GM21515 (cell line): ENCODE measurements around the gene CHURC1.
A peak's percentile ranks its signal among the peaks of the same experiment; 100 is the strongest.

Source experiments
- ATAC-seq: cut with Tn5 transposase; IDR thresholded peaks from one replicate; pipeline ENCODE4 v1.9.1; 2021; ENCODE audit not compliant: unreplicated experiment

CHURC1 gene

DNA sequence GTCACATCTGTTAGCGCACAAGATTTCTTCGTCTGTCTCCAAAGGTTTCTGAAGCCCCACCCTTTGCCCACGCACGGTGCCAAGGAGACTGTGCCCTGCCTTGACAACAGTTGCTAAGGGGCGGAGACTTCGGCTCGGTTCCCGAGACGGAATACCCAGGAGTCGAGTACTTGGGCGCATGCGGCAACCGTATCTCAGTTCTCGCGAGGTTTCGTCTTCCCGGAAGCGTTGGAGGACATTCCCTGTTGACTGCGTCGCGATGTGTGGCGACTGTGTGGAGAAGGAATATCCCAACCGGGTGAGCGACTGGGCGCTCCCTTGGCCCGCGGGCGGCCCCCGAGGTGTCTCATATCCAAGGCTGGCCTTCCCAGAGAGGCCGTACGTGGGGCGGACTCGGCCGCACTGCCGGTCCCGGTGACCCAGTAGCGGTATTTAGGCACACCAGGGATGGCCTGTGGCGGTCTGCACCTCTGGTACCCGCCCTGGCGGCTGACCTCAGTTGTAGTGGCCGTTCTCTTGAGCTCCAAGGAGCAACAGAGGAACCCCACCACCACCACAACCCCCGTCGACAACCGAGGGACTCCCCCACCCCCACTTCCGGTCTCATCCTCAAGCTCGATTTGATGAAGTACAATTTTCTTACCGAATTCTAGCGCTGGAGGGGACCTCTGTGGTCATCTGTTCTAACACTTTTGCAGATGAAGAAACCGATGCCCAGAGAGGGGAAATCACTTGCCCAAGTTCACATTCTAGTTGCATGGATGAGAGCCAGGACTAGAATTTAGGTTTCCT is at the start of gene CHURC1:
TSS of gene CHURC1 (plus strand) at position 219 of the 792 bp plus-strand sequence. CDS start at position 260, 41 bp downstream.
- ATAC-seq, result peak; percentile 95

DNA sequence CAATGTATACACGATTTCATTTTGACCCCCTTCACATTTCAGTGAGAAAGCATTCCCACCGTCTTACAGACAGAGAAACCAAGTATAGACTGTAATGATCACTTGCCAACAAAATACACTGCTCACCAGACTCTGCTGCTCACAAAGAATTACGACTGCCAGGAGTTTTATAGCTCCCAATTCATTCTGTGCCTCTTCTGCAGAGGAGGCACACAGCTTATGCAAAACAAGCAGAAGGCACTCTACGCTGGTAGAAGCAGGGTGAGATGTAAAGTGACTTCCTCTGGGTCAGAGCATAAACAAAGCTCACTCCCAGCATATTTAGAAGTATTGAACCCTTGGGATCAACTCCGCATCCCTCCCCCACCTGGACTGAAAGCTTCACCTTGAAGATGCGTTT is 49.1 kb upstream of the CHURC1 start:
- no peak for ATAC-seq

DNA sequence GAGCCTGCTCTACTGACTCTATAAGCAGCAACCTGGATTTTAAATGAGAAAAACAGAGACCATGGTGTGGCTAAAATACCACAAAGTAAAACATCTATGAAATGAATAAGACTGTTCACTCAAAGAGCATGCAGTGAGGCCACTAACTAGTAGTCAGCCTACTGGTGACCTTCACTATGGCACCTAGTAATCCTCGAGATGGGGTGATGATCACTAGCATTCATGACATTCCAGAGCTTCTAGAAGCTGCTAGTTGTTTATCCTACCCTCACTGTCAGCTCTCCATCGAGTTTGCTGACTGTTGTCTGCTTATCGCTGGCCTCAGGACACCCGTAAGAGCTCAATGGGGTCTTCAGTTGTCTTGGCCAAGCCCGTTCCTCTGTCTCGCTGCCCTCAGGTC is 48.3 kb upstream of the CHURC1 start:
- no peak for ATAC-seq

DNA sequence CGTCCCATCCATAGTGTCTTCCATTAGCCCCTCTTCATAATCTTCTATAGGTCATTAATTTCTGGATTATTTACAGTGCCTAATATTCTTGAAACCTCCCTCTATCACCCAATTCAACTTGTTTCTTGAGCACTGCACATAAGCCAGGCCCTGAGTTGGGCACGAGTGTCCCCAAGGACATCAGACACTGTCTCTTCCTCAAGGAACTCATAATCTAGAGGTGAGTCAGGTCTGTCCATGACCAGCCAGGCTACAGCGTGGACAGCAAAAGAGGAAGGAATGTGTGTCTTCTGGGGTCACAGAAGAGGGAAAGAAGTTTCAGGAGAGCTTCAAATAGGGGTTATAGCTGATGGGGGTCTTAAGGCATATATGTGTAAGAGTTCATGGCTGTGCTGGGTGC is 47.1 kb upstream of the CHURC1 start:
- ATAC-seq, result no peak

DNA sequence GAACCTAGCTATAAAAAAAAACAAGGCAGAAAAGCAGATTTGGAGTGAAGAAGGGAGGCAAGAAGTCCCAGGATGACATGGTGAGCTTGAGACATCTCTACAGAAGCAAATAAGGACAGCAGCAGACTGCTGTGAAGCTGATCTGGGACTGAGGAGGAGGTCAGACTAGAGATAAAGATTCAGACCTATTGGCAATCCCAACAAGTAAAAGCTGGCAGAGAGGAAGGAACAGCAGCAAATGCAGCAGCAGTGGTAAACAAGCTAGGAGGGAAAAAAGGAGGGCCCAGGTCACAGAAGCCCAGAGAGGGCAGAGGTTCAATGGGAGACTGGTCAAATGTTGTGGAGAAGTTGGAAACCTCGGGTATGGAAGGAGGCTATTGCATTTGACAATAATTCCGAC is 45.9 kb upstream of the CHURC1 start:
- no peak for ATAC-seq

DNA sequence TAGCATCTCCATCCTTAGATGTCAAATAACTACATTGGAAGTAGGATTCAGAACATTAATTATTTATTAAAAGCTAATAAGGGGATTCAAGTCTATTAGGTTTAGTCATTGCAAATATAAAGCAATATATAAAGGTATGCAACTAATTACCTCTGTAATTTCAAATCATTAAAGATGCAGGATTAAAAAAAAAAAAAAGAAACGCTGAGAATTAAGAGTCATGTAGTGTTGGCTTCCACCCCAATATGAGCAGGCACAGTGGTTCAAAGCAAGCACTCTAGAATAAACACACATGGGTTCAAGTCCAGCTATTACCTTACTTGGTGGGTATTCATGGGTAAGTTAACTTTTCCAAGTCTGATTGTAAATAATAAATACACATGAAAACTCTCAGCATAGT is 45.4 kb upstream of the CHURC1 start:
- no peak for ATAC-seq

DNA sequence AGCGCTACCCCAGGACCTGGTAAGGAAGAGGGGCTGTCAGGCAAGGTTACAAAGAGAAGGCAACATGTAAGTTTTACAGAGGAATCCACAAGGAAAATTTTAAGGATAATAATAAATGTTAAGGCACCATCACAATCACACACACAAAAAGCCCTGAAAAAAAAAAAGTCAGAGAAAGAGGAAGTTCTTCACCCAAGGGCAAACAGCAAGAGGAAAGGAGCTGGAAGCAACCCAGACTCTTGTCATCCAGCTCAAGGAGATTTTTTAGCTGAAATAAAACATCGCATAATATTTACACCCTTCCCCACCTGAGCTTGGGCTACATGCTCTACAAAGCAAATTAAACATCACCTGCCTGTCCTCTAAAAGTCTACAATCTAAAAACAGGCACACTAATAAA is 44.1 kb upstream of the CHURC1 start:
- ATAC-seq, result no peak

DNA sequence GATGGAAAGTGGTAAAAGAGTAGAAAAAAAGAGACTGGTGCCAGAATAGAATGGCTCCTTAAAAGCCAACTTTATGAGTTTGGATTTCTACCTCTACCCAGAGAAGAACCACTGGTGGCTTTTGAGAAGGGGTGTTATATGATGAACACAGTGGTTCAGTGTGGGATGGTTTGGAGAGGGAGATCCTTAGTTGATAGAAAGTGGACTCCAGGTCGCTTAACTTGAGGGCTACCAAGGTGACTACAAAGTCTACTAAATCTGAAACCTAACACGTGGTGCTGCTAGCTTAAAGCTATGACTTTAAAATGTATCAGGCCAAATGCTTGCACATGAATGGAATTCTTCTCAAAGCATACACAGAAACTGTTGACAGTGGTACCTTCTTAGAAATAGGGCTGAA is 42.9 kb upstream of the CHURC1 start:
- ATAC-seq, result no peak

DNA sequence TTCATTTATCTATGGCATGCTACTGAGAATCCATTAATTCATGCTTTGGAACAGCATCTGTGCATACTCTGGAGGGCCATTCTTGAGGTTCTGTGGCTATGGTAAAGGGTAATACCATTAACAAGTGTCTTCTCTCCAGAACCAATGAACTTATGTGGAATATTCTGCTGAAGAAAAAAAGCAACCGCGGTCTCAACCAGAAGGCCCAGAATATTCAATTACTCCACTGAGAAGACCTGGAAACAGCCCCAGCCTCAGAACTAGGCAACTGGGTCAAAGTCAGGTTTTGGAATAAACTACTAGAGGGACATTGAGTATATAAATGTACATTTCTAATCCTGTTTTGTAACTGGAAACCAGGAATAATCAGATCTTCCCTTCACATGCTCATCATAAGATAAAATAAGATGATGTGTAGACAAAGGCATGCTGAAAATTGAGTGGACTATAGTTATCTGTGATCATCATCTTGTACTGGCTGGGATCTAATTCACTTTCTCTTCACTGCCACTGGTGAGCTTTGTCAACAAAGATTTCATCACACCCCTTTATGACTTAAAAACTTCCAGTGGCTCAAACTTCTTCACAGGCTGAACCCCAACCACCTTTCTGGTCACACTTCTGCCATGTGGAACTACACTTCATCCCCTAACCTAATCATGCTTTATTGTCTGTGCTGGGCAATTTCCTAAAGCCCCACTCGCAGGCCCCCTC is 40.6 kb upstream of the CHURC1 start:
- no peak for ATAC-seq

DNA sequence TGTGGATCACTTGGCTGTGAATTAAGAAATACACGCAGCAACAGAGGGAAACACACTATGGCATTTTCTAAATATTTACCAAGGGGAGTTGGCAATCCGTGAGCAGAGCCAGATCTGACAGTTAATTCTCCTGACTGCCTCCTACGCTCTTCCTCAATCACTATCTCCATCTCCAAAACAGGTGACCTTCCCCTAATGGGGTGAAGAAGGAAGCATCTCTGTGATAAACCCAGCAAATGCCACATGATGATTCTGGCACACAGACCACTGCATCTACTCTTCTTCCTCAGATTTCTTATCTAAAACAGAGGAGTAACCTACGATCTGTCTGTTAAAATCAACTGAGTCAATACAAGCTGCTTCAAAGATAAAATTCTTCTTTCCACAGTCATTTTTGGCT is 38.9 kb upstream of the CHURC1 start:
- ATAC-seq, result no peak

DNA sequence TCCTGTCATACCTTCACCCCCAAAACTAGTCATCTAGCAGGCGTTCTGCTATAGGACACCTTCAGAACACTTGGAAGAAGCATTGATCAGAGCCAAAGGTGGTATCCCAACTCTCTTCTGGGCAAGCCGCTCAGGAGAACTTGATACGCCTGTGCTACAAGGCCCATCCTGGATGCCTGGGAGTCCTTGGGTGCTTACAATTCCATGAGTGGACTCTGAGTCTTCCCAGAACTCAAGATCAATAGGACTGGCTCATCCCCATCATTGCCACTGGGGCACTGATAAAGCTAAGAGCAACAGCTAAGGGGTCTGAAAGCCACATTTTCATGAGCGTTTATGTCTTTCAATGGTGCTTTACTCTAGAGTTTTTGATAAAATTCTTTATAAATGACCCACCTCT is 36.4 kb upstream of the CHURC1 start:
- no peak for ATAC-seq

DNA sequence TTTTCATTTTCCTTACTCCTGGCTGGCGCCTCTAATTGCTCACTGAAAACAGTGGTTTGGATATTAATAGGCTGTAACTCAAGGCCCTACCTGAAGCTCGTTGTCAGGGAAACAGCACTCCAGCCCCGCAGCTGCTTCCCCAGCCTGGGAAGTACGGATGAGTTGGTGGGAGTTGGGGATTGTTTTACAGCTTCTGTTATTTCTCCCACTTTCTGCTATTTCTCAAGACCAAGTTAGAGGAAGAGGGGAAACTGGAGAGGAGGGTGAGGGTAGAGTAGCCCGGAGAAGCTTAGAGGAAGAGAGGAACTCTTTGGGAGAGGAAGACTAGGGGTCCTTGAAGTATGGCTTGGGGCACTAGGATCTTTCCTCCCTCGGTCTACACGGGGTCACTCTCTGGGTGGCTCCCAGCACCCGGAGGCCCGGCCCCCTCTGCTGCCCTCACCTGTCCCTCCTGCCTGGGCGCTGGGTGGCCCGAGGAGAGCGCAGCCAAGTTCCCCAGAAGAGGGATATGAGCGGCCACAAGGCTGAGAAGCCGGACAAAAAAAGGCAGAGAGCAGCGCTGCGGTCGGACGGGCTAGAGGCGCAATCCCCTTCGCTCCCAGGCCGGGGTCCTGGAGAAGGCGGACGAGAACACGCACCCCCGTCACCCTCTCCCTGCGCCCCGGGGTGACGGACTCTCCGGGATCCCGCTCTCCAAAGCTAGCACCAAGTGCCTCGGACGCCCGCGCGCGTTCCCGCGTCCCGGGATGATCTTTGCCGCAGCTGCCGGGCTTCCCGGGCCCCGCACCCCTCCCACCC is 35.2 kb upstream of the CHURC1 start:
- ATAC-seq, result no peak

DNA sequence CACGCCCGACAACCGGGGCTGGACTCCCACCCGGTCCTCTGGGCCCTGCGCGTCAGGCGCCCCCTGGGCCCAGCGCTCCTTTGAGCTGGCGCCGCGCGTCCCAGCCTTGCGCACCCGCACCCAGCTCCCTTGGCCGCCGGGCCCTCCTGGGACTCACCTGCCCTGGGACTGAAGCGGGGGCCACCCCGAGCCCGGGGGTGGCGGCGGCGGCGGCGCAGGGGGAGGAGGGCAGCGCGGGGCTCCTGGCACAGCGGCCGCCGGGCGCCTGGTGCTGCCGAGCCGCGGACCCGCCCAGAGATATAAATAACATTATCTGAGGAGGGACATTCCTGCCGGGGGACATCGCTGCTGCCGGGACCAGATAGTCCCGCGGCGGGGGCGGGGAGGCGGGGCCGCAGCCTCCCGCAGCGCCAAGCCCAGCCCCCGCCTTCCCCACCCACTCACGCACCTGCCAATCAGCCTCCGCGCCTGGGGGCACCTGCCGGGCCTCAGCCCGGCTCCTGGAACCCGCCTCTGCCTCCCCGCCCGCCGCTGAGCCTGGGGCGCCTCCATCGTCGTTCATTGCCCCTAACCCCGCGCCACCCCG is 34.5 kb upstream of the CHURC1 start, which contains the start of gene SPTB:
TSS of gene SPTB (minus strand) at position 273 of the 586 bp plus-strand sequence. CDS start 56,813 bp downstream, outside the sequence.
- no peak for ATAC-seq

DNA sequence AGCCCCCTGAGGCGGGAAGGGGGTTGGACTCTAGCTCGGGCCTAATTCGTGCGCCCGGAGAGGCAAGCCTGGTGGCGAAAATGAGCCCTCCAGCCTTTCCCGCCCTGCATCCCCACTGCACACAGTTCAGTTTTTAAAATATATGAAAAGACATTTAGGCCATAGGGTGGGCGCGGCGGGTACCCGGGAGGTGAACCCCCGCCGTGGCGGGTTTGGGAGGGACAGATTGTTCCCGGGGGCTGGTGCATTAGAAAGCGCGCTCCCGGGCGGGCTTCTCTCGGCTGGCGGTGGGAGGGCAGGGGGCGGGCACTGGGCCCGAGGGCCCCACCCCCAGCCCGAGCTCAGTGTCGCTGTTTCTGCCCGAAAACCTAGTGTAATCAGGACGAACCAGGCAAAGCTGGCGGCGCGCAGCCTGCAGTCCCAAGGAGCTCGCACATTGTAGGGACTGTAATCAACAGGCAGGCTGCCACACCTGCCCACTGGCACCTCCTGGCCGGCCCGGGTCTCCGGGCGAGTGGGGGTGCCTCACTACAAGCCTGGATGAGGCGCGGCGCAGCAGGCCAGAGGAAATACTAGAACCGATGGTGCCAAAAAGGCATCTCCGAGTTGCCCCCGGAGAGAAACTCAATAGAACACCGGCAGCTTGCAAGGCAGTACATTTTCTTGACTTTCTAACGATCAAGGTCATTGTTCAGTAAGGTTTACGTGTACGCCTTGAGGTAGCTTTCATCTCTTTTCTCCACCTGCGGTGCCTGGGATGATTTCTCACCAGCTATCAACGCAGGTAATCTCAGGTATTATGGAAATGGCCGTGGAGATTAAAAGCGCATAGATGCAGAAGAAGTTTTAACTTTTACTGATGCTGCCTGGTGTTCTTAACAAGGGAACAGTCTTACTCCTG is 33.8 kb upstream of the CHURC1 start:
- no peak for ATAC-seq

DNA sequence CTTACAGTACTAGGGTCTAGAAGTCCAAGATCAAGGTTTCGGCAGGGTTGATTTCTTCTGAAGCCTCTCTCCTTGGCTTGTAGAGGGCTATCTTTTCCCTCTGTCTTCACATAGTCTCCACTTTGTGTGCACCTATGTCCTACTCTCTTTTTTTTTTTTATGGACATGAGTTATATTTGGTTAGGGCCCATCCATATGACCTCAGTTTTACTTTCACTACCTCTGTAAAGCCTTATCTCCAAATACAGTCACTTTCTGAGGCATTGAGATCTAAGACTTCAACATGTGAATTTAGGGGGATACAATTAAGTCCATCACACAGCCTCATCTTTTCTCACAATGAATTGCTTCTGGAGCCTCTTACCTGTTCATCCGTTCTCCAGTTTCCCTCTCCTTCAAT is 28.7 kb upstream of the CHURC1 start:
- ATAC-seq, result no peak

DNA sequence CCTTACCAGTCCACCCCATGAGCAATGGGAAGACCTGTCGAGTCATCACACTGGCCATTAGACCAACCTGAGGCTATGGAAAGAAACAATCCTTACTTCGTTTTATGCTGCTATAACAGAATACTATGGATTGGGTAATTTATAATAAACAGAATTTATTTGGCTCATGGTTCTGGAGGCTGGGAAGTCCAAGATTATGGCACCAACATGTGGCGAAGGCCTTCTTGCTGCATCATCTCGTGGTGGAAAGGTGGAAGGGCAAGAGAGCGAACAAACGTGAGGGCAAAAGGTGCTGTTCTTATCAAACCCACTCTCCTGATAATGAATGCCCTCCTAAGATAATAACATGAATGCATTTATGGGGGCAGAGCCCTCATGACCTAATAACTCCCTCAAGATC is 24.9 kb upstream of the CHURC1 start:
- ATAC-seq, result no peak

DNA sequence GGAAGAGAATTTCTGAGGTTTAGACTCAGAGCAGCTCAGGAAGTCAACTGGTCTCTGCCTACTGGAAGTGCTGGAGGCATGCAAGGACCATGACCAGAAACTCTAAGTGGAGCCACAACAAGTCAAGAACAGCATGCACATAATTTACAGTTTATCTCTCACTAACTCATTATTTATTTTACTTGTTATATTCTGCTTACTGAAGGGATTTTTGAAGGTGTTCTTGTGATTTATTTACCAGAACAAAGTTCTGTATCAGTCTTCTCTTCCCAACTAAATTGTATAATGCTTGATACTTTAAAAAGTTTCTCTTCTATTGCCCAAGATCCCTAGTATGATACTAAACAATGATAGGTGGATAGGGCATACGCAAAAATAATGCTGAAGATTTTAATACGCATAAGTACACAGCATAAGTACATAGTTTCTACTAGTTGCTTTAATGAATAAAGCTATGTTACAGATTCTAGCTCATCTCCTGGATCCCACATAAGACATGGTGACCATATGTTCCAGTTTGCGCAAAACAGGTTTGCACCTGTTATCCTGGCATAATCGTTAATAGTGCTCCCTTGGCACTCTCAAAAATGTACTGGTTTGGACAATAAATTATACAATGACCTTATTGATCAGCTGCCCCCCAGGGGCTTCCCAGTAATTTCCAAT is 22.9 kb upstream of the CHURC1 start:
- no peak for ATAC-seq

DNA sequence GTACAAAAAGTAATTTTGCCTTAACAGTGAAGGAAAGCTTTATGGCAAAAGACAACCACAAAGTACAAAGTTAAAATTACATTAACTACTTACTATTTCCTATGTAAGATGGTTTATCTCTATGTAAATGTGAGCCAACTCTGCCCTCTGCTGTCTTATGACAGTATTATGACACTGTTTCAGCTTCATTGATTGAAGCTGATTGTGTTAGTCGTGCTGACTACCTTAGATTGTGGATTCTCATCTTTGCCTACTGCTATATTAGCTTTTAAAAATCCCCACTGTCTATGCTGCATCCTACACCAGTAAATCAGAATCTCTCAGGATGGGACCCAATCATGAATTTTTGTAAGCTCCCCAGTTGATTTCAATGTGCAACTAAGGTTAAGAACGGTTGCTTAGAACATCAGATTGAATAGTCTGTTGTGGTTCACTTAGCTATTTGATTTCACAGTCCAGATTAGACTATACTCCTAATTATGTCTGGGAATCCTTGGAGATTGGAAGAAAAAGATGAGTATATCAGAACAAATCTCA is 22.3 kb upstream of the CHURC1 start:
- no peak for ATAC-seq

DNA sequence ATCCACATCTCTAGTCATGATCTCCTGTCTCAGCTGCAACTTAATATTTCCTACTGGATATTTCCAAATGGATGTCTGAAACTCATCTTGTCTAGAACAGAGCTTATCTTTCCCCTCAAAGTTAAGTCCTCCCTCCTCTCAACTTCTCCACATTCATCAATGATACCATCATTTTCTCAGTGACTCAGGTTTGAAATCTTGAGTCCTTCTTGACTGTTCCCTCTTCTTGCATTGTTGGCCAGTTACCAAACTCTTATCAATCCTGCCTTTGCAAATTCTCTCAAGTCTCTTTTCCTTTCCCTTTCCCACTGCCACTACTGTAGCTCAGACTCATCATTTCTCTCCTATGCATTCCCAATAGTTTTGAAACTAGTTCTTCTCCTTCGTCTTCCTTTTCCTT is 14.3 kb upstream of the CHURC1 start:
- ATAC-seq, result no peak
